Erythroblast (primary cell): ENCODE results near the gene AGAP5.
"Not testable (repeated sequence)": the region's sequence is repeated elsewhere in the genome, so short reads cannot be mapped to it uniquely, and the experiment has no call there.

Experiments used
- GATA1 ChIP-seq: IDR thresholded peaks from 2 replicates; pipeline ENCODE4 v1.6.1; 2011; ENCODE audit warnings: low read depth, mild to moderate bottlenecking, control low read depth, low read length, moderate library complexity
- POLR2A ChIP-seq: IDR thresholded peaks from 2 replicates; pipeline ENCODE4 v1.6.1; 2011; ENCODE audit warnings: mild to moderate bottlenecking, low read length

DNA sequence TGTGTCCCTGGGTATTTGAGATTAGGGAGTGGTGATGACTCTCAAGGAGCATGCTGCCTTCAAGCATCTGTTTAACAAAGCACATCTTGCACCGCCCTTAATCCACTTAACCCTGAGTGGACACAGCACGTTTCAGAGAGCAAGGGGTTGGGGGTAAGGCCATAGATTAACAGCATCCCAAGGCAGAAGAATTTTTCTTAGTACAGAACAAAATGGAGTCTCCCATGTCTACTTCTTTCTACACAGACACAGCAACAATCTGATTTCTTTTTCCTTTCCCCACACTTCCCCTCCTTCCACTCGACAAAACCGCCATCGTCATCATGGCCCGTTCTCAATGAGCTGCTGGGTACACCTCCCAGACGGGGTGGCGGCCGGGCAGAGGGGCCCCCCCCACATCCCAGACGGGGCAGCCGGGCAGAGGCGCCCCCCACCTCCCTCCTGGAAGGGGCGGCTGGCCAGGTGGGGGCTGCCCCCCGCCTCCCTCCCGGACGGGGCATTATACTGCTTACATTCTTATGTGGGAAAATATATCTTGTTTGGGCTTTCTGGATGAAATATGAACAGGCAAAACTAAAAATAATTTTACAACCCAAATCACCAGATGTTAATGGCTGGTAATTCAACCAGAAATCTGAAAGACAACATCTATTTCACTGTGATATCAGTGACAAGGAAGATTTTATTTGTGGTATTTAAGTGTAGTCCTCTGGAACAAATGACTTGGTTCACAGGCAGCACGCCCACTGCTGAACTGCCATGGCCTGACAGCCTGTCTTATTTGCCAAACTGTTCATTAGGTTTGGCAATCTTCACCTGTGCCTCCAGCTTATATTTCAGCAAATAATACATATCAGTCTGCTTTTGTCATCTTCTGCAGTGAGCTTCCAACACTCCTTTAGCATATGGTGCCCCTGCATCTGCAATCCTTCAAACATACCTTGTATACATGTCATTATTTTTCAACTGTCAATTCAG, 17.6 kb upstream of the AGAP5 start:
- not testable (repeated sequence) for TF ChIP-seq POLR2A, GATA1
